B cell (primary cell): Measurements from ENCODE around the gene ACAN.

ENCODE experiments used
- EZH2 ChIP-seq: IDR thresholded peaks from 2 replicates; pipeline ENCODE4 v1.6.1; 2012; ENCODE audit warnings: borderline replicate concordance, low read depth, mild to moderate bottlenecking, moderate library complexity, low read length; ENCODE audit not compliant: insufficient read depth, poor library complexity, severe bottlenecking
- TF ChIP-seq, protein P1 (sequence below): fragments of 200-600 bp; IDR thresholded peaks from one replicate; pipeline ENCODE4 v1.8.0; 2022; ENCODE audit warnings: antibody characterized with exemption, mild to moderate bottlenecking

DNA sequence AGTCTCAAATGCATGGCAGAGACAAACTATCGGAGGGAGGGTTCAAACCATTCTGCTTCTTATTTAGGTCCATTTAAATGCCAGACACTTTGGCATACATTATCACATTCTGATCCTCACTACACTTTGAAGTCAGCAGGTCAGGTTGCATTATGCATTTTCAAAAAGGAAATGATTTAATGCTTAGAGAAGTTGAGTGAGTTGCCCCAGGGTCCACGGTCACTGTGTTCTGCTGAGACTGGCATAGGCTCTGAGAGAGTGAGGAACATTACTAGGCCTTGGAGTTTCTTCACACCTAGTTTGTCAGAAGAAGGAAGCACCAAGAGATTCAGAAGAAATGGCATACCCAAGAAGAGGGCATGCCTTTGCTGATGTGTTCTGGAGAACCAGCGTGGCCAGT, 46.3 kb upstream of the ACAN start:
- no peak for TF ChIP-seq EZH2
- TF ChIP-seq, protein P1, sequence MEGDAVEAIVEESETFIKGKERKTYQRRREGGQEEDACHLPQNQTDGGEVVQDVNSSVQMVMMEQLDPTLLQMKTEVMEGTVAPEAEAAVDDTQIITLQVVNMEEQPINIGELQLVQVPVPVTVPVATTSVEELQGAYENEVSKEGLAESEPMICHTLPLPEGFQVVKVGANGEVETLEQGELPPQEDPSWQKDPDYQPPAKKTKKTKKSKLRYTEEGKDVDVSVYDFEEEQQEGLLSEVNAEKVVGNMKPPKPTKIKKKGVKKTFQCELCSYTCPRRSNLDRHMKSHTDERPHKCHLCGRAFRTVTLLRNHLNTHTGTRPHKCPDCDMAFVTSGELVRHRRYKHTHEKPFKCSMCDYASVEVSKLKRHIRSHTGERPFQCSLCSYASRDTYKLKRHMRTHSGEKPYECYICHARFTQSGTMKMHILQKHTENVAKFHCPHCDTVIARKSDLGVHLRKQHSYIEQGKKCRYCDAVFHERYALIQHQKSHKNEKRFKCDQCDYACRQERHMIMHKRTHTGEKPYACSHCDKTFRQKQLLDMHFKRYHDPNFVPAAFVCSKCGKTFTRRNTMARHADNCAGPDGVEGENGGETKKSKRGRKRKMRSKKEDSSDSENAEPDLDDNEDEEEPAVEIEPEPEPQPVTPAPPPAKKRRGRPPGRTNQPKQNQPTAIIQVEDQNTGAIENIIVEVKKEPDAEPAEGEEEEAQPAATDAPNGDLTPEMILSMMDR, result no peak
